Activated CD8-positive, alpha-beta memory T cell treated with anti-CD3 and anti-CD28 coated beads, Interleukin-2, amount 50 U/mL, for 24 hours (primary cell): ENCODE measurements around the gene NT5DC4.

ENCODE experiments used
- DNase-seq: peaks from one replicate; pipeline ENCODE4 v3.0.0-alpha.2; 2020; ENCODE audit errors: extremely low read depth

NT5DC4 gene

DNA sequence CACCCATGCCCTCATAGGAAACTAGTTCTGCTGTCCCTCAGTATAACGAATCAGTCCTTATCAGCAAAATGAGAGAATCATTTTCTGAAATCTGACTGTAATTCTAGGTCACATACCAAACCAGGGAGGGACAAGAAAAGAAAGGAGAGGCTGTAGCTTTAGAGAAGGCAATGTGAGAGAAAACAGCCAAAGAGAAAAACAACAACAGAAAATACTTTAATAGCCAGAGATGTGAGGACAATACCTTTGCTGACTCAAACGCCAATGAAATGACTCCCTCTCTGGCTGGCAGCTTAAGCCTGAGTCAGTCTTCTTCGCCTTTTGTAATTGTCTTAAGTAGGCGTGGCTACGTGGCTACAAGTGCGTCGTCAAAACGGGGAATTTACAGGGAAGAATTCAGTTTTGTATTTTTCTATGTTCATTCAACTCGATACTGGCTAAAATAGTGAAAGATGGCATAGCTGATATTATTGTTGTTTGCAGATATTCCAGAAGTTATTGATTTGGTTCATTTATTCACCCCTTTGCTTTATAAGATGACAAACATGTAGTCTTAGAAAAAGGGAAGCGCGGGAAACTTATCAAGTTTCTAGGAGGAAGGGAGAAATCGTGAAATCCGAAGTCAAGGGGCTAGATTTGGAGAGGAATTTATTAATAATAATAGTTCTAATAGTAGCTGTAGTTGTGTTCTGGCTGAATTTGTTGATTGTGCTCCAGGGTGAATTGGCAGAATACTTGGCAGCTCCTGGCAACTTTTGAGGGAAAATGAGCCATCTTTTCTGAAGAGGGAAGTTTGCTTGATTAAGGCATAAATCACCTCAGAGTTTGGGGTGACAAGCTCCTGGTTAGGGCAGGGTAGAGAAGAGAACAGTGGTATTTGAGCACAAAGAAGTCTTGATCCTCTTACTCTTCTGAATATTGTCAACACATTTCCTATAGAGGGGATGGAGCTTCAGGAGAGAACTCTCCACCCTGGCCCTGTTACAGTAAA lies 63.7 kb downstream of the NT5DC4 start, which contains the start of gene IL1A:
Gene IL1A, minus strand, starts transcription at position 295 of the 991 bp plus-strand sequence. CDS start 723 bp downstream, outside the sequence.
- no peak for DNase-seq

DNA sequence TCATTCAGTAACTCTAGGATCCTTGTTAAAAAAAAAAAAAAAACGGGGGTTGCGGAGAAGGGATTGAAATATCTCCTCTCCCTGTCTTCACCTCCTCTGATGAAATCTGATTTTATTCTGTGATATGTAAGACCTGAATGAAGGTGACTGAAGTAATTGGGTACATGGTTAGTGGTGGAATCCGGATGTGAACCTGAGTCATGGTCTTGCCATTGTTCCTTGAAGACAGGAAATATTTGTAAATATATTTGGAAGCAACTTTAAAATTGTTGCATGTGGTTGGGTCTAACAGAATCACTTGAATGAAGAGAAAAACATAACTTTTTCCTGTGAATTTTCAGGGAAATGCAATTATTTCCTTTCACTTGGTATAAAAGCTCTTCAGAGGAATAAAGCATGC lies 66.5 kb downstream of the NT5DC4 start:
- DNase-seq, result no peak

DNA sequence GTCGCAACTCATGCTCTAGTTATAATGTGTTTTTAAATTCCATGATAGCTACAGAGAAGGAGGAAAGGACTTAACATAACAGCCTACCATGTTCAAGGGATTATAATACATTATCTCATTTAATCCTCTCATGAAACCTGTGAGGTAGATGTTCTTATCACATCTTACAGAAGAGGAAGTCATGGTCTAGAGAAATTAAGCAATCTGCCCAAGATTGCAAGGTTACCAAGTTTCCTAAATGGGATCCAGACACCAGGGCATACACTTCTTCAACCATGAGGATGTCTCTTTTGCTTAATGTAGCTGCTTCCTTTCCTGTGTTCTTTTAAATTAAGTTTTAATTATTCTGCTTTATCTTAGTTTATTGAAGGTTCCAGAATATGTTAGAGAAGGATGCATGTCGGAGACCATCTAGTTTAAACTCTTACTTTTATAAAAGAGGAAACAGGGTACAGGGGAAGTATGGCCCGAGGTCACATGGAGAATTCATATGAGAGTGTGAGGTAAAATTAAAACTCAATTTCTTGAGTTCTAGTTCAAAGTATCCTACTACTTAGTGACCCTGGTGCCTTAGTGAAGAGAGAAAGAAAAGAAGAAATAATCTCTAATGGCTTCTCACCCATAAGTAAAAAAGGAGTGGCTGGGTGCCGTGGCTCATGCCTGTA lies 67.0 kb downstream of the NT5DC4 start:
- DNase-seq, result no peak

DNA sequence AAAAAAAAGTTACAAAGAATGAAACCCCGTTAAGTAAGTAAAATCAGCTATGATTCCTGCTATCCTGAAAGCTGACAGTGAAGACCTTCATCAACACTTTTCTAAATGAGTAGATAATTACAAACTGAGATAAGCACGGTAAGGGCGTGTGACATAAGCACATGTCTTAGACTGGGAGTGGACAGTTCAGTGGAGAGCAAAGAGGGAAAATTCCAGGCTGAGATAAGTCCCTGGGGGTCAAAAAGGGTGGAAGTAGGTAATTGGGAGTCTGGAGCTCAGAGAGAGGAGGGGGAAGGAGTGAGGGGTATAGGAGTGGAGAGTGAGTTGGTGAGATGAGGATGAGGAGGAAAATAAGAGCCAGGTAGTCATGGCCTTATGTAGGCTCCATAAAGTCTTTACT lies 67.8 kb downstream of the NT5DC4 start:
- no peak for DNase-seq
